ENCODE data around the gene AZIN2. TPM values are rescaled to one million over a fixed set of nuclear protein-coding genes. Genes with fewer than 3 reads are reported as not detected.
"Not testable (repeated sequence)": the region's sequence is repeated elsewhere in the genome, so short reads cannot be mapped to it uniquely, and the experiment has no call there.

AZIN2 gene
- total RNA-seq, 4 donors from 2014 or later = 2.2 to 13.7 (median 3.5) TPM

DNA sequence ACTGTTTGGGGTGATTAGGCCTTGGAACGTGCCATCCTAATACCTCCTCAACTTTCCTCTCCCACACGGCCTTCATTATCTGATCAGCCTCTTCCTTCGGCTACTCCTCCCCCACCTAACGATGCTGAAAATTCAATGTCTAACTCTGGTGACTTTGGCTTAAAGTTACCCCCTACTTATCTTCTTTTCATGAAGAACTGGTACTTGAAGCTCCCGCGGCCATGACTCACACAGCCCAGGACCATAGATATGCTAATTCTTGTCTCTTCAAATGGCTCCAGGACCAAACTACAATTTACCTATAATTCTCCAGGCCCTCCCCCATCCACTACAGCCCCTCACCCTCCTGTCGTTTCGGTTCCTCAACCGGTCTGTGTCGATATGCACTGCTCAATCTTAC lies 15.7 kb upstream of the AZIN2 start:
- 89 to 92% methylated on average over 10 of the region's 10 CpGs for WGBS, 2 donors
- TF ChIP-seq POLR2A (IDR thresholded peaks at IDR 0.05) = no peak
- TF ChIP-seq, protein P1, sequence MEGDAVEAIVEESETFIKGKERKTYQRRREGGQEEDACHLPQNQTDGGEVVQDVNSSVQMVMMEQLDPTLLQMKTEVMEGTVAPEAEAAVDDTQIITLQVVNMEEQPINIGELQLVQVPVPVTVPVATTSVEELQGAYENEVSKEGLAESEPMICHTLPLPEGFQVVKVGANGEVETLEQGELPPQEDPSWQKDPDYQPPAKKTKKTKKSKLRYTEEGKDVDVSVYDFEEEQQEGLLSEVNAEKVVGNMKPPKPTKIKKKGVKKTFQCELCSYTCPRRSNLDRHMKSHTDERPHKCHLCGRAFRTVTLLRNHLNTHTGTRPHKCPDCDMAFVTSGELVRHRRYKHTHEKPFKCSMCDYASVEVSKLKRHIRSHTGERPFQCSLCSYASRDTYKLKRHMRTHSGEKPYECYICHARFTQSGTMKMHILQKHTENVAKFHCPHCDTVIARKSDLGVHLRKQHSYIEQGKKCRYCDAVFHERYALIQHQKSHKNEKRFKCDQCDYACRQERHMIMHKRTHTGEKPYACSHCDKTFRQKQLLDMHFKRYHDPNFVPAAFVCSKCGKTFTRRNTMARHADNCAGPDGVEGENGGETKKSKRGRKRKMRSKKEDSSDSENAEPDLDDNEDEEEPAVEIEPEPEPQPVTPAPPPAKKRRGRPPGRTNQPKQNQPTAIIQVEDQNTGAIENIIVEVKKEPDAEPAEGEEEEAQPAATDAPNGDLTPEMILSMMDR (IDR thresholded peaks at IDR 0.05) = no peak
- no peak overlapping the region for H3K4me3 ChIP-seq (ENCODE audit: low read depth, poor library complexity, severe bottlenecking)
- intact Hi-C loops (cut with DNase I; ENCODE audit: low total_unique reads) = no loop called here
- no peak for DNase-seq (ENCODE audit: low spot score in 2 of 2)

DNA sequence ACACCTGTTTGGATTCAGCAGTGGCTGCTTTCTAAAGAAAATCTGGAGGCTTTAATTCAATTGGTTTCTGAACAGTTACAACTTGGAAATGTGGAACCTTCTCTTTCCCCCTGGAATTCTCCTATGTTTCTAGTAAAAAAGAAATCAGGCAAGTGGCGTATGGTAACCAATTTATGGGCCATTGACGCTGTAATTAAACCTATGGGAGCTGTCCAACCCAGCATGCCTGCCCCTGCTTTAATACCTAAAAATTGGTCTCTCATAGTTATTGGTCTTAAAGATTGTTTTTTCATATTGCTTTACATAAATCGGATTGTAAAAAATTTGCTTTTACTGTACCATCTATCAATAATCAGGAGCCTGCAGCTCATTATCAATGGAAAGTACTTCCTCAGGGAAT lies 14.5 kb upstream of the AZIN2 start:
- H3K4me3 ChIP-seq (ENCODE audit: low read depth, poor library complexity, severe bottlenecking); DNase-seq (ENCODE audit: low spot score in 2 of 2); intact Hi-C loops (cut with DNase I; ENCODE audit: low total_unique reads): not testable (repeated sequence)
- WGBS, 2 donors = 94 to 96% methylated on average over 3 of the region's 3 CpGs

DNA sequence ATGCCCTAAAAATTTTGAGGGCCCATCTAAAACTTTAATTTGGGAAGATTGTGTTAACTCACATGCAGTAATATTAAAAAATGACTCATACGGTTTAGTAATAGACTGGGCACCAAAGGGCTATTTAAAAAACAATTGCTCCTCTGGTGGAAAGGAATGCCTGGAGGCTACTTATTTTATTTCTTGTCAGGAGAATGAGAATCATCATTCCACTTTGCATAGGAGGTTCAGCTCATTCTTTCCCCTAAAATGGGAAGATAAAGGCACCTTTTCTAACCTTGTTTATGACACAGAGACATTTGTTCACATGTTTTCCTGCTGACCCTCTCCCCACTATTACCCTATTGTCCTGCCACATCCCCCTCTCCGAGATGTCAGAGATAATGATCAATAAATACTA lies 12.8 kb upstream of the AZIN2 start:
- WGBS, 2 donors = 37 to 38% methylated on average over 2 of the region's 2 CpGs
- intact Hi-C loops (cut with DNase I; ENCODE audit: low total_unique reads) = not testable (repeated sequence)

DNA sequence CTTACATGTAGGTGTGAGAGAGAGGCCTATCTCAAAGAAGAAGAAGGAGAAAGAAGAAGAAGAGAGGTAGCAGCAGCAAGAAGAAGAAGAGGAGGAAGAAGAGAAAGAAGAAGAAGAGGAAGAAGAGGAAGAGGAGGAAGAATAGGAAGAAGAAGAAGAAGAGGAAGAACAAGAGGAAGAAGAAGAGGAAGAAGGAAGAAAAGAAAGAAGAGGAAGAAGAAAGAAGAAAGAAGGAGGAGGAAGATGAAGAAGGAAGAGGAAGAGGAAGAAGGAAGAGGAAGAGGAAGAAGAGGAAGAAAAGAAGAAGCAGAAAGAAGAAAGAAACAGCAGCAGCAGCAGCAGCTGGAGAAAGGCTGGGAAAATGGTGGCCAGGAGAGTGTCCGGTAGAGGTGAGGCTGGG lies 10.3 kb upstream of the AZIN2 start:
- intact Hi-C loops (cut with DNase I; ENCODE audit: low total_unique reads) = no loop called here
- DNase-seq (ENCODE audit: low spot score in 2 of 2) = no peak
- WGBS, 2 donors = 93% methylated on average over 1 of the region's 1 CpG
- no peak for TF ChIP-seq POLR2A (IDR thresholded peaks at IDR 0.05)
- TF ChIP-seq, protein P1 (IDR thresholded peaks at IDR 0.05) = no peak
- H3K4me3 ChIP-seq (ENCODE audit: low read depth, poor library complexity, severe bottlenecking) = no peak overlapping the region

More for the DNA sequence above, 12.8 kb upstream of the AZIN2 start:
- H3K4me3 ChIP-seq (ENCODE audit: low read depth, poor library complexity, severe bottlenecking); DNase-seq (ENCODE audit: low spot score in 2 of 2): not testable (repeated sequence)

DNA sequence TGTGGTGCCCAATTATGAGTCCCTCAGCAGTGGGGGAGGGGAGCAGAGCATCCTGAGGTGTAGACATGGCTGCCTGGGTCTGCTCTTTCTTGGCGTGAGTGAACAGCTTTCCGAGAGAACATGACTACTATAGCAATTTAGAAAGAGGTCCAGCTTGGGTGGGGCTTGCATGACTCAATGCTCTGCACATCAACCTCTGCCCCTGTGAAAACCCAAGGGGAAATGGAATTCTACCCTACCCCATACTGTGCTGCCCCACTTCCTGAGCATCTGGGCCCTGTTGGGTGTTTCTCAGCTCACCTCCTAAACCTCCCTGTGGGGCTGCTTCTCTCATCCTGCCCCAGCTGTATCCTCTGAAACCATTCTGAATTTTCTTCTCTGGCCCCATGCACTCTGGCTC lies 8.2 kb upstream of the AZIN2 start:
- DNase-seq (ENCODE audit: low spot score in 2 of 2) = no peak
- H3K4me3 ChIP-seq (ENCODE audit: low read depth, poor library complexity, severe bottlenecking) = no peak overlapping the region
- 55 to 80% methylated on average over 2 of the region's 2 CpGs for WGBS, 2 donors
- intact Hi-C loops (cut with DNase I; ENCODE audit: low total_unique reads) = no loop called here
- TF ChIP-seq, protein P1 (IDR thresholded peaks at IDR 0.05) = no peak
- no peak for TF ChIP-seq POLR2A (IDR thresholded peaks at IDR 0.05)

DNA sequence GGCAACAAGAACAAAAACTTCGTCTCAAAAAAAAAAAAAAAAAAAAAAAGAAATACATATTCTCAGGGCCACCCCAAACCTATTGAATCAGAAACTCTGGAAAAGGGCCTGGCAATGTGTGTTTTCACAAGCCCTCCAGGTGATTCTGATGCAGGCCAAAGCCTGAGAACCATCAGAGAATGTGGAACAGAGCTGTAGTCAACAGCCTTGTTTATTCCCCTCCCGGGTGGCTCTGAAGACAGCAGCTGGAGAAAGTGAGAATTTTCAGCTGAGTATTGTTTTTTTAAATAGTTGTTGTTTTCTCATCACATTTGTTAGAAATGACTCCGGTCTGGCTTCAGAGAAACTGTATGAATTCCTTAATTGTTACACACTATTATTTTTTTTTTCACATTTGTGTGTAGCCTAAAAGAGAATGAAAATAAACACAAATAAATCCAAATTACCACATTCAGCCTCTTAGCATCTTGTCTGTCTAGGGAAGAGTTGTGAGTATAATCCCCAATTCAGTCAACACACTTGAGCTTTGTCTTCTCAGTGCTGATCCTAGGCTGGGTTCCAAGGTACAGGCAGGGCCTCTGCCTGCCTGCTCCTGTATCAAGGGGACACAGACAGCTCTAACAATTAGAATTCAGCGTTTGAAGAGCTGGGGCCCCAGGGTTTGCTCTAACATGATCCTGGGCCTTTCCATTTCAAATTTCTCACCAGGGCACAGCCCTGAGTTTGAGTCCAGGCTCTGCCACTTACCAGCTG lies 6.6 kb upstream of the AZIN2 start:
- no peak for TF ChIP-seq POLR2A (IDR thresholded peaks at IDR 0.05)
- TF ChIP-seq, protein P1 (IDR thresholded peaks at IDR 0.05) = no peak
- no peak overlapping the region for H3K4me3 ChIP-seq (ENCODE audit: low read depth, poor library complexity, severe bottlenecking)
- no peak for DNase-seq (ENCODE audit: low spot score in 2 of 2)
- intact Hi-C loops (cut with DNase I; ENCODE audit: low total_unique reads) = no loop called here
- 48 to 59% methylated on average over 4 of the region's 4 CpGs for WGBS, 2 donors

DNA sequence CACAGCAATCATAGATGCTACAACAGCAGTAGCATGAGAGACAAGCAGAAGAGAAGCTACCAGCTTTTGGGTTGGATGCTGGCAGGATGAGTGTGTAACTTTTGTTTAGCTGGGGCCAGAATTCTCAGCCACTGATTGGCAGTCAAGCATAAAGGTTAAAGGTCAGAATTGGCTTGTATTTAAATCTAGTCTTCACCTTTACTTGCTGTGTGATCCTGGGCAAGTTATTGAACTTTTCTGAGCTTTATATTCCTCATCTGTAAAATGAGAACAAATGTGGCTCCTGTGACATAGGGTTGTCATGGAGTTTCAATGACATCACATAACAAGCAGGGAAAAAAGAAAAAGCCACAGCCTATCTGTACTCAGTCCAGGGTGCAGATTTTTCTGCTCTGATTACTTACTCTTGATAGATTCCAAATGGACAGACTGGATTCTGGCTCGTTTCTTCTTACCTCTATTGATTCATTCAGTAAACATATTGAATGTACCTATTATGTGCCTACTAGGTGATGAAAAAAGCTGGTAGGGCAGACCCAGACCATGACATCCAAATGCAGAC lies 2.8 kb upstream of the AZIN2 start:
- no peak overlapping the region for H3K4me3 ChIP-seq (ENCODE audit: low read depth, poor library complexity, severe bottlenecking)
- no peak for TF ChIP-seq POLR2A (IDR thresholded peaks at IDR 0.05)
- TF ChIP-seq, protein P1 (IDR thresholded peaks at IDR 0.05) = no peak
- intact Hi-C loops (cut with DNase I; ENCODE audit: low total_unique reads) = no loop called here
- no peak for DNase-seq (ENCODE audit: low spot score in 2 of 2)
- WGBS, 2 donors = 42 to 46% methylated on average over 1 of the region's 1 CpG
